ENCODE results near the gene NOL3. TPM values are rescaled to one million over a fixed set of nuclear protein-coding genes. Genes with fewer than 3 reads are reported as not detected.

Gene NOL3
- polyA plus RNA-seq, 1 donor, result 5.8 TPM

- H3K36me3 ChIP-seq (ENCODE audit: control insufficient read depth, insufficient read depth, low read length), result no peaks in the 10 kb centered on the region
- no peak for DNase-seq
- H3K4me3 ChIP-seq (ENCODE audit: low read length), result no peak overlapping the region
- H3K9me3 ChIP-seq (ENCODE audit: control insufficient read depth, low read depth, low read length), result peaks cover 5% of the 10 kb centered on the region
- peaks cover 80% of the 10 kb centered on the region for H3K27me3 ChIP-seq (ENCODE audit: control insufficient read depth, insufficient read depth, low read length)
- H3K4me1 ChIP-seq (ENCODE audit: control insufficient read depth, insufficient read depth, low read length), result peaks cover 23% of the 10 kb centered on the region
- no CpG with 5 or more reads among the region's 61 CpGs for WGBS (ENCODE audit: insufficient coverage, low lambda C conversion rate)
- H3K27ac ChIP-seq (ENCODE audit: low read length), result no peak overlapping the region
Measured at GRCh38 chr16:67154578-67155294, 15.6 kb upstream of the NOL3 start.

GRCh38 chr16:67155295-67156142 lies 14.8 kb upstream of the NOL3 start:
- Histone ChIP-seq H3K4me1 (ENCODE audit: control insufficient read depth, insufficient read depth, low read length) (peaks cover 23% of the 10 kb centered on the region), H3K4me3 (ENCODE audit: low read length) (no peak overlapping the region), H3K36me3 (ENCODE audit: control insufficient read depth, insufficient read depth, low read length) (no peaks in the 10 kb centered on the region), H3K9me3 (ENCODE audit: control insufficient read depth, low read depth, low read length) (peaks cover 4% of the 10 kb centered on the region), H3K27ac (ENCODE audit: low read length) (no peak overlapping the region), H3K27me3 (ENCODE audit: control insufficient read depth, insufficient read depth, low read length) (peaks cover 79% of the 10 kb centered on the region)
- no CpG with 5 or more reads among the region's 74 CpGs for WGBS (ENCODE audit: insufficient coverage, low lambda C conversion rate)
- peak; percentile 71 to 73 for DNase-seq

DNA sequence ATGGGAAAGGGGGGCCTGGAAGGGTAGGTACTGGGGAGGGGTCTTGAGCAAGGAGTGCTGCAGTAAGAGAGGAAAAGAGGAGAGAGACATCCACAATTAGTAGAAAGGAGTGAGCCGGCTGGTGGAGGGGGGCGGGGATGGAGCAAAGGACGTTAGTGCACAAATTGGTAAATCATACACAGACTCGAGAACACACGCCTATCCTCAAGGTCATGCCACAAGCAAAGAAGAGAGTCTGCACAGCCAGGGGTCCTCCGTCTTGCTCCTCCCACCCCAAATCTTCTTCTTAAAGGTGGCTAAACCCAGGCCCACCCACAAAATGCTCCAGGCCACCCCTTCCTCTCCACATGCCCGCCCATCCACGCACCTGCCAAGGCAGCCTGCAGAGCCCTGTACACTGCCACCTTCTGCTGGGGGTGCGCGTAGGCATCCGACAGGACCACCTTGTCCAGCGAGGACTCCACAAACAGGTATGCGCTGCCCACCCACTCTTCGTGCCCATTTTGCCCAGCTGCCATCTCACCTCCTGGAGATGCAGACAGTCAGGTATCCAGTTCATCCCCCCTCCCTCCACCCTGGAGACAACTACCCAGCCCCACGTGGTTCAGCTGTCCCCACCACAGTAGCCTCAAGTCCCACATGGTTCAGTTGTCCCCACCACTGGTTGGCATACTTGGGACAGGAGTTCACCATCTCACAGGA lies 14.0 kb upstream of the NOL3 start:
- Histone ChIP-seq H3K4me3 (ENCODE audit: low read length) (no peak overlapping the region), H3K4me1 (ENCODE audit: control insufficient read depth, insufficient read depth, low read length) (peaks cover 23% of the 10 kb centered on the region), H3K27me3 (ENCODE audit: control insufficient read depth, insufficient read depth, low read length) (peaks cover 78% of the 10 kb centered on the region), H3K9me3 (ENCODE audit: control insufficient read depth, low read depth, low read length) (peaks cover 4% of the 10 kb centered on the region), H3K36me3 (ENCODE audit: control insufficient read depth, insufficient read depth, low read length) (no peaks in the 10 kb centered on the region), H3K27ac (ENCODE audit: low read length) (no peak overlapping the region)
- WGBS (ENCODE audit: insufficient coverage, low lambda C conversion rate), result 0% methylated on average over 3 of the region's 15 CpGs
- peak in 1 of 2 donors; percentile 40 for DNase-seq

DNA sequence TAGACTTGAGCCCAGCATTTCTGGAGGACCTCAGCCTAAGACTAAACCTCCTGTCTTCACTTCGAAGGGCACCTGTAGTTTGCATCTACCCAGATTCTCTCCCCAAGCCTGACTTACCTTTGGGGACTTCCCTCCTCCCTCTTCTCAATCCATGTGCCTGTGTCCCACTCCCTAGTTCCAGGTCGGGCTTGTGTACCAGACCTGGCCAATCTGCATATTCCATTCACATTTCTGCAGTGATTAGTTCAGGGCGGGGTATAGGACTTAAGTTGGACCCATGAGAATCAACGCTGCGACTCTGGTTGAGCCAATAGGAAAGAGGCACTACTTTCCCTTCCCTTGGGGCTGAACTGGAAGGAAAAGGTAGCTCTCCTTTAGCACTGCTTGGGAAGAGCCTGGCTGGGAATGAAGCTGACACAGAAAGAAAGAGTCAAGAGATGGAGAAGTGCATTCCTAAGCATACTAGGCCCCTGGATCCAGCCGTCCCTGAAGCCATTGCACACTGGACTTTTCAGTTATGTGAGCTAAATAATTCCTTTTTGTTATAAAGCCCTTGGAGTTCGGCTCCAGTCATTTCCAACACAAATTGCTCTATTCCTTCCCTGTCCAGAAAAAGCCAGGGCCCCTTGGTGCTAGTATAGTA lies 13.1 kb upstream of the NOL3 start:
- Histone ChIP-seq H3K27ac (ENCODE audit: low read length) (no peak overlapping the region), H3K4me3 (ENCODE audit: low read length) (no peak overlapping the region), H3K27me3 (ENCODE audit: control insufficient read depth, insufficient read depth, low read length) (peaks cover 79% of the 10 kb centered on the region), H3K9me3 (ENCODE audit: control insufficient read depth, low read depth, low read length) (peaks cover 7% of the 10 kb centered on the region), H3K4me1 (ENCODE audit: control insufficient read depth, insufficient read depth, low read length) (peaks cover 29% of the 10 kb centered on the region), H3K36me3 (ENCODE audit: control insufficient read depth, insufficient read depth, low read length) (no peaks in the 10 kb centered on the region)
- WGBS (ENCODE audit: insufficient coverage, low lambda C conversion rate), result no CpG with 5 or more reads among the region's 7 CpGs
- DNase-seq, result no peak

- H3K36me3 ChIP-seq (ENCODE audit: control insufficient read depth, insufficient read depth, low read length), result no peaks in the 10 kb centered on the region
- H3K9me3 ChIP-seq (ENCODE audit: control insufficient read depth, low read depth, low read length), result peaks cover 12% of the 10 kb centered on the region
- no peak overlapping the region for H3K27ac ChIP-seq (ENCODE audit: low read length)
- DNase-seq, result no peak
- peaks cover 81% of the 10 kb centered on the region for H3K27me3 ChIP-seq (ENCODE audit: control insufficient read depth, insufficient read depth, low read length)
- peaks cover 34% of the 10 kb centered on the region for H3K4me1 ChIP-seq (ENCODE audit: control insufficient read depth, insufficient read depth, low read length)
- H3K4me3 ChIP-seq (ENCODE audit: low read length), result no peak overlapping the region
- WGBS (ENCODE audit: insufficient coverage, low lambda C conversion rate), result no CpG with 5 or more reads among the region's 7 CpGs
Measured at GRCh38 chr16:67157892-67158635, 12.3 kb upstream of the NOL3 start.

DNA sequence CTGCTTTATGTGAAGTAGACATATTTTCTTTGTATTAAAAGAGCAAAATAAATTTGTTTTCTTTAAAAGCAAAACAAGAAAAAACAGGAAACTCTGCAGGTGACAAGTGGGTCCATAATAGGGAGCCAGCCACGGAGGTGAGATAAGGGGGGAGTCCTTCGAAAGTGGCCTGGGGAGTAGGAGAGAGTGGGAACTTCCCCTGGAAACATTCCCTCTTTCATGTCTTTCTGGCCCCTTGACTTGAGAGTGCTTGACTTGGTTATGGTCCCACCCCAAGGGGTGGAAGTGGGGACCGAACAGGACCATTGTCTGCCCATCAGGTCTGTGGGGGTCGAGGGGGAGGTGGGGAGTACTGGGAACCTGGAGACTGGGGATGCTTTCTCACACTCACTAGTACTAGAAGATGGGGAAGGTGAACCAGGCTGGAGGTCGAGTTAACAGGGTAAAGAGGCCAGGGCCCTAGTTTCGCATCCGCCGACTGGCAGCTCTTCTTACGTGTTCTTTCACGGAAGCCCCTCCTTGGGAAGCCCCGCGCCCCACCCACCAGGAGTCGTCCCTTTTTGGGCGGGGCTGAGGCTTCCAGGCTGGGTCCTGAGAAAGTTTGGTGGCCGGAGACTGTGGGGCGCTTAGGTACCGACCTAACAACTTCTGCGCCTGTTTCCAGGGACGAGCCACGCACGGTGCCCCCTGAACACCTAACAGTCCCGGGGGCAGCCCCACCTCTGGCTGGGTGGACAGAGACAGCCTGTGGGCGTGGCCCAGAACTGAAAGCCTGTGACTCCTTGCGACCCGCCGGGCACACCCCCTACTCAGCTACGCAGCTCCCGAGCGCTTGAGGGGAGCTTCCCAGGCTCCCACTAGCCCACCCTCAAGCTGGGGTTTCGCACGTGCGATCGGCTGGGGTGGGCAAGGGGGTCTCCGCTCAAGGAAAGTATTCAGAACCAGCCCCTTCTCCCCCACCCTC lies 11.4 kb upstream of the NOL3 start:
- peaks cover 17% of the 10 kb centered on the region for H3K9me3 ChIP-seq (ENCODE audit: control insufficient read depth, low read depth, low read length)
- no CpG with 5 or more reads among the region's 34 CpGs for WGBS (ENCODE audit: insufficient coverage, low lambda C conversion rate)
- peak in 1 of 2 donors; percentile 65 for DNase-seq
- H3K4me3 ChIP-seq (ENCODE audit: low read length), result peak overlapping the region; percentile 98
- H3K4me1 ChIP-seq (ENCODE audit: control insufficient read depth, insufficient read depth, low read length), result peaks cover 39% of the 10 kb centered on the region
- H3K36me3 ChIP-seq (ENCODE audit: control insufficient read depth, insufficient read depth, low read length), result no peaks in the 10 kb centered on the region
- H3K27me3 ChIP-seq (ENCODE audit: control insufficient read depth, insufficient read depth, low read length), result peaks cover 84% of the 10 kb centered on the region
- peak overlapping the region; percentile 16 for H3K27ac ChIP-seq (ENCODE audit: low read length)

DNA sequence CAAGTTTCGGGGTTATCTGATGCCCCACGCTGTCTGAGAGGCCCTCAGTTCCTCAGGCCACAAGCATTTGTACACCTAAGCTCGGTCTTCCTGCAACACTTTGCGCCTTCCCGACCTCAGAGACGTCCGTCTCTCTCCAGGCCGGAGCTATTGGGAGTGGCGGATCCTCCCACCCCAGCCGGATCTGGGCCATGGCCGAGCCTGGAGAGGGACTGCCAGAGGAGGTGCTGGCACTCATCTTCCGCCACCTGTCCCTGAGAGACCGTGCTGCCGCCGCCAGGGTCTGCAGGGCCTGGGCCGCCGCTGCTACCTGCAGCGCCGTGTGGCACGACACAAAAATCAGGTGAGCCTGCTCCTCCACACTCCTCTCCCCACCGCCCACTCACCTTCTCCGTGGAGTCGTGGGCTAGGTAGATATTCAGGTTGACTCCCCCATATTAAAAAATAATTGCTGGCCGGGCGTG lies 8.7 kb upstream of the NOL3 start:
- no CpG with 5 or more reads among the region's 25 CpGs for WGBS (ENCODE audit: insufficient coverage, low lambda C conversion rate)
- DNase-seq, result no peak
- peaks cover 84% of the 10 kb centered on the region for H3K27me3 ChIP-seq (ENCODE audit: control insufficient read depth, insufficient read depth, low read length)
- peaks cover 23% of the 10 kb centered on the region for H3K9me3 ChIP-seq (ENCODE audit: control insufficient read depth, low read depth, low read length)
- H3K4me3 ChIP-seq (ENCODE audit: low read length), result no peak overlapping the region
- peaks cover 45% of the 10 kb centered on the region for H3K4me1 ChIP-seq (ENCODE audit: control insufficient read depth, insufficient read depth, low read length)
- H3K27ac ChIP-seq (ENCODE audit: low read length), result no peak overlapping the region
- H3K36me3 ChIP-seq (ENCODE audit: control insufficient read depth, insufficient read depth, low read length), result no peaks in the 10 kb centered on the region

DNA sequence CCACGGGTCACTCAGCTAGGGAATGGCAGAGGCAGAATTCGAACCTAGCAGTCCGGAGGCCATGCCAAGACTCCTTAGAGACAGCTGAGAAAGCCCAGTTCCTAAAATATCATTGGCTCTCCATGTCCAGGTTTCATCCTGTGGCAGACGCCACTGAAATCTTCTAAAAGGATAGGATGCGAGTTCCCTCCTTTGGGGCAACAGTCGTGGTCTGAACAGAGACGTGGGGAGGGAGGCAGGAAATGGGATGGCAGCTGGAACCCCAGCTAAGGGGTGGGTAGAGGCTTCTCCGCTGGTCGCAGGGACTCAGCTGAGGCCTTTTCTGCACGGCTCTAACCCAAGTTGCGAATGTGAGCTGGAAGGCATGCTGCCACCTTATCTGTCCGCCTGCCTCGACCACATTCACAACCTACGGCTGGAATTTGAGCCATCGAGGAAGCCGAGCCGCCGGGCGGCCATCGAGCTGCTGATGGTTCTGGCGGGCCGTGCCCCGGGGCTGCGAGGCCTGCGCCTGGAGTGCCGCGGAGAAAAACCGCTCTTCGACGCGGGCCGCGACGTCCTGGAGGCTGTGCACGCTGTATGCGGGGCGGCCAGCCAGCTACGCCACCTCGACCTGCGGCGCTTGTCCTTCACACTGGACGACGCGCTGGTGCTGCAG lies 7.7 kb upstream of the NOL3 start:
- no peak for DNase-seq

More for the DNA sequence above, 7.7 kb upstream of the NOL3 start:
- Histone ChIP-seq H3K9me3 (ENCODE audit: control insufficient read depth, low read depth, low read length) (peaks cover 23% of the 10 kb centered on the region), H3K4me3 (ENCODE audit: low read length) (no peak overlapping the region), H3K4me1 (ENCODE audit: control insufficient read depth, insufficient read depth, low read length) (peaks cover 45% of the 10 kb centered on the region), H3K36me3 (ENCODE audit: control insufficient read depth, insufficient read depth, low read length) (no peaks in the 10 kb centered on the region), H3K27me3 (ENCODE audit: control insufficient read depth, insufficient read depth, low read length) (peaks cover 85% of the 10 kb centered on the region), H3K27ac (ENCODE audit: low read length) (no peak overlapping the region)
- WGBS (ENCODE audit: insufficient coverage, low lambda C conversion rate), result no CpG with 5 or more reads among the region's 44 CpGs

Data from large intestine (tissue), 3 donors.